Coronary artery (tissue), 2 donors: ENCODE measurements around the gene ATP8A1.
"Not testable (repeated sequence)": the region's sequence is repeated elsewhere in the genome, so short reads cannot be mapped to it uniquely, and the experiment has no call there.

Experiments used
- DNase-seq: peaks from one replicate; pipeline ENCODE4 v3.0.0-alpha.2; 2017; ENCODE audit warnings: low spot score
- H3K27ac ChIP-seq, 2 donors: fragments of 200-600 bp; sonication (generic); one replicate each; pipeline ENCODE4 v1.5.1; 2016 to 2019
- H3K4me3 ChIP-seq: fragments of 200-600 bp; sonication (generic); 2 replicates; pipeline ENCODE4 v1.5.1; 2016; ENCODE audit warnings: mild to moderate bottlenecking, moderate library complexity
- CTCF ChIP-seq: fragments of 200-600 bp; sonication (generic); IDR thresholded peaks from one replicate; pipeline ENCODE4 v1.5.1; 2019; ENCODE audit warnings: antibody characterized with exemption

Gene ATP8A1

DNA sequence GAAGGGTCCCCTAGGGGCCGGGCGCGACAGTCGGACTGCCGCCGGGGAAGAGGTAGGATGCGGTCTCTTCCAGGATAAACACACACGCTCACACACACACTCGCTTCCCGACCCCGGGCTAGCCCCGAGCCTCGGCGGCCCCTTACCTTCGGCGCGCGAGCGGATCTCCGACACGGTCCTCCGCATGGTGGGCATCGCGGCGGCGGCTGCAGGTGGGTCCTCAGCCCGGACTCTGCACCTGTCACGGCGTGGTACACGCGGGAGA is 294 bp downstream of the ATP8A1 start:
- no peak for DNase-seq
- peak overlapping the region; percentile 0 to 87 for H3K27ac ChIP-seq
- TF ChIP-seq CTCF: no peak

GRCh38 chr4:42655921-42656678 is 805 bp downstream of the ATP8A1 start:
- peak; percentile 78 for DNase-seq
- peak overlapping the region; percentile 92 for H3K4me3 ChIP-seq
- H3K27ac ChIP-seq: peak overlapping the region; percentile 0 to 87
- no peak for TF ChIP-seq CTCF

More for the DNA sequence above, 294 bp downstream of the ATP8A1 start:
- peak overlapping the region; percentile 92 for H3K4me3 ChIP-seq

DNA sequence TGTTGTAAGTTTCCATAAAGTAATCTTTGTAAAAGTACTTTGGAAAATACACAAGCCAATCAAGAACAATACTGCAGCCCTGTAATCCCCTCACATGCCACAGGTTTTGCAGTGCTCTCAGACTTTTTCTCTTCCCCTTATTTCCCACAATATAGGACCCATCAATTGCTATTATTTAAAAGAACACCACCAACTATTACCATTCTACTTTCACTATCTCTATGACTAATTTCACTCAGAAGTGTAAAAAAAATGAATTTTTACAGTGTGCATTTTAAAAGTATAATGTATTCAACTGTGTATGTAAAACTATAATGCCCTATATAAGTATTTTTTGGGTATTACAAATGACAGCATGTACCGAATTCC is 1.7 kb downstream of the ATP8A1 start:
- no peak for TF ChIP-seq CTCF
- Histone ChIP-seq H3K27ac (peak overlapping the region in 1 of 2 donors; percentile 10), H3K4me3 (peak overlapping the region; percentile 92)
- DNase-seq: no peak

GRCh38 chr4:42654631-42655268 is 2.2 kb downstream of the ATP8A1 start:
- Histone ChIP-seq H3K4me3 (no peak overlapping the region), H3K27ac (peak overlapping the region; percentile 4 to 10)
- DNase-seq: no peak
- TF ChIP-seq CTCF: no peak

- Histone ChIP-seq H3K27ac (peak overlapping the region in 1 of 2 donors; percentile 9), H3K4me3 (no peak overlapping the region)
- TF ChIP-seq CTCF: no peak
- no peak for DNase-seq
Measured at GRCh38 chr4:42653626-42654560, 3.0 kb downstream of the ATP8A1 start.

DNA sequence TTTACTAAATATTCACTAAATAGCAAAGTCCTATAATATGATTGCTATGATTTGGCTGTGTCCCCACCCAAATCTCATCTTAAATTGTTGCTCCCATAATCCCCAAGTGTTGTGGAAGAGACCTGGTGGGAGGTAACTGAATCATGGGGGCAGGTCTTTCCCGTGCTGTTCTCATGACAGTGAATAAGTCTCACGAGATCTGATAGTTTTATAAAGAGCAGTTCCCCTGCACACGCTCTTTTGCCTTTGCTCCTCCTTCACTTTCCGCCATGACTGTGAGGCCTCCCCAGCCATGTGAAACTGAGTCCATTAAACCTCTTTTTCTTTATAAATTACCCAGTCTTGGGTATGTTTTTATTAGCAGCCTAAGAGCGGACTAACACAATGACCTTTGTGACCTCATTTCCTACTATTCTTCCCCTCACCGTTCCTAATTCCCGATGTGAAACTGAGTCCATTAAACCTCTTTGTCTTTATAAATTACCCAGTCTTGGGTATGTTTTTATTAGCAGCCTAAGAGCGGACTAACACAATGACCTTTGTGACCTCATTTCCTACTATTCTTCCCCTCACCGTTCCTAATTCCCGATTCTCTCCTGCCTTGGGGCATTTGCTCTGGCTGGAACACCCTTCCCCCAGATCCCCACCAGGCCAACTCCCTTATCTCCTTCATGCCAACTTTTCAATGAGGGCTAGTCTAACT is 4.2 kb downstream of the ATP8A1 start:
- not testable (repeated sequence) for H3K27ac ChIP-seq, H3K4me3 ChIP-seq, DNase-seq

DNA sequence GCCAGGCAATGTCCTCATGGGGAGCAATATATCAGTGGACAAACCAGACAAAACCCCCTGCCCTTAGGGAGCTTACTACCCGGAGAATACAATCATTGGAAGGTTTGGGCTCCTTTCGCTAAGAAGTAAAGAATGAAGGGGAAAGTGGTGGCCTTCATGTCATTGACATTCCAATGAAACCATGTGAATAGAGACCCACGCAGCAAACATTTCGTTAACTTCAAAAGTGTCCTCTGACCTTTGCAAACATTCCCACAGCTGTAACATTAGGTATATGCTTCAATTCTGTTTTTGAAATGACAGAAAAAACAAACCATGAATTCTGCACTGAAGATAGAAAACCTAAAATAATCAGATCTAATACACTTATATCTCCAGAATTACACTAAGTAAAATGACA is 7.0 kb downstream of the ATP8A1 start:
- no peak overlapping the region for H3K27ac ChIP-seq
- TF ChIP-seq CTCF: no peak
- DNase-seq: no peak
- H3K4me3 ChIP-seq: no peak overlapping the region
